T follicular helper cell (primary cell): ENCODE data around the gene NELL1.
"Not testable (repeated sequence)": the region's sequence is repeated elsewhere in the genome, so short reads cannot be mapped to it uniquely, and the experiment has no call there.

Experiments used
- DNase-seq: peaks from one replicate; pipeline ENCODE4 v3.0.0-alpha.2; 2020; ENCODE audit warnings: low read depth

Gene NELL1

DNA sequence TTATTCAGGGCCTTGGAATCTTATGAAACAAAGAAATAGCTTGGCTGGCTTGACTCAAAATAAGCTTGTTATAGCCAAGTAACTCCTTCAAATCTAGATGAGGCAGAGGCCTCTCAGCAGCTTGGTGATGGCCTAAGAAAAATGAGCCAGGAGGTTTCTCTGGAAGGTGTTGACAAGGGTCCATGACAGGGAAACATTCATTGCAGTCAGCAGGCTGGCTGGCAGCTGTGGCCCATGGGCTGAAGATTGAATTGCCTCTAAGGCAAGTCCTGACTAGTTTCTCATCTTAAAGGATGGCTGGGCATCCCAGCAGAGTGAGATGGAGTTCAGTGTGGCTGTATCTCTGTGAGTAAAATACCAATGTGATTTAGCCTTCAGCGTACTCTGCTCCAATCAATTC lies 441.0 kb downstream of the NELL1 start:
- DNase-seq = no peak

DNA sequence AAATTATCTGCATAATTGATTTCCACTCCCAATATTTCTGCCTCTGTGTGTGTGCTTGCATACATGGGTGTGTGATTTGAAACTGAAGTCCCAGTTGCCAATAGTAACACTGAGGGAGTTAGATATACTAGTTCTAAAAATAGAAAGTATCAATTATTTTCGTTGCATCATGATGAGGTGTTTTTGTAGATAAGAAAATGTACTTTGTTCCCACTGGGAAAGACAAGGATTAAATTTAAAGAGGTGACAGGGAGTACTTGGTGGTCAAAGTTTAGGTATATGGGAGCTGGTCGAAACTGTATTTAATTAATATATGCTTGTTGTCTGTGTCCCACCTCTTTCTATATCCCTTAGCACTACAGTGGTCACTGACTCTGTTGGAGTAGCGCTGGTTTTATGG lies 444.5 kb downstream of the NELL1 start:
- no peak for DNase-seq

DNA sequence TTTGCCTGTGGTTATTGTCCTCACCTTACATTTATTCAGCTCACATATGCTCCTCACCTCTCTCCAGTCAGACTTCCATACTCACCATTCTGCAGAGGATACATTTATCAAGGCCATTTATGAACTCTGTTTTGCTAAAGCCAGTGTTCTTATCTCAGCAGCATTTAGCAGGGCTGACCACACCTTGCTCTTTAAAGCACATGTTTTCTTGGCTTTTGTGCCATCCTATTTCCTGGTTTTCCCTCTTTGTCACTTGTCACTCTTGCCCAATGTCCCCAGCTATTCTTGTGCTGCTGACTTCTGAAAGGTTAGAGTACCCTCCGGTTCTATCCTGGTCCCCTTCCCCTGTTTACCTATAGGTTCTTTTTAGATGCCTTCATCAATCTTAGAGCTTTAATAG lies 446.6 kb downstream of the NELL1 start:
- no peak for DNase-seq

DNA sequence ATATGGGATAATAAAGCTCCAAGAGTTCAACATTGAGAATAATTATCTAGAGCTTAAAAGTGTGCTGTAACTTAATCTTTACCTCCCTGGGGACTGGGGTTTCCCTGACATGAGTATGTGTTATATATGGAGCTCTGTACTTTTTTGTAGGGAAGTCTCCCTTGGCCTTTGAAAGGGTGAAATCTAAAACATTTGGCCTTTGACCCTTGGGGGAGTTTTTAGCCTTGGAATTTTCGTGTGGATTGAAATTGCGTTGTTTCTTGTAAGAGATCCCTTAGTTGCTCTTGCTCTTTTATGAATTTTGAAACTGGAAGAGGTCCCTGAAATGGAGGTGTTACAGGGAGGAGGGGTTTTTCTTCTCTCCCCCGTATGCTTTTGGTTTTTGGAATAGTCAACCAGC lies 450.0 kb downstream of the NELL1 start:
- DNase-seq = no peak

DNA sequence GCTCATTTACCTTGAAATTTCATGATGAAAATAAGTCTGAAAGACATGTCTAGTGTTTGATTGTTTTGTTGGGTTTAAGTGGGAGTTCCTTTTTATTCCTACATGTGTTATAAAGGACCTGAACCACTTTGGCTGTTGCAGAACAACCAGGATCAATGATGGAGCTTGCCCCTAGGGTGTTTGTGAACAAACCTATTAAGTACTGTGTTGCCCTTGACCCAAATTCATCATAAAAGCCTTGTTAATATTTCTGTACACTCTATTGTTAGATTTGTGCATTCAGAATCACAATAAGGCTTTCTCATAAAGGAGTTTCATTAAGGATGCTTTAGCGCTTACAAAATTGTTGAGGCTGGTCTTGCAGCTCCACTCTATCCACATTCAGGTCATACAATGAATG lies 452.6 kb downstream of the NELL1 start:
- no peak for DNase-seq

DNA sequence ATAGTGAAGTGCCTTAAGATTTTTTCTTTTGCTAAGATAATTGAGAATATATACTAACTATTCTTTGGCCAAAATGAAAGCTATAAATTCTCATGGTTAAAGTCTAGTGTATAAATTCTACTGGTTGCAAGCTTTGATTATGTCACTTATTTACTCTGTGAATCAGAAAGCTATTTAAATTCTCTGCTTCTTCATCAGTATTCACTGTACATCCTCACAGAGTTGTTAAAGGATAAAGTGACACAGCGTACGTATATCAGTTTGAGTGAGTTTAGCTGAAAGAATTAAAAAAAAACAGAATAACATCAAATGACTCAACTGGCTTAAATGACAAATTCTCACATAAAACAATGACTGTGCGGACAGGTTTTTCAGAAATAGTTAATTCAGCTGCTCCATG lies 453.1 kb downstream of the NELL1 start:
- DNase-seq = no peak

DNA sequence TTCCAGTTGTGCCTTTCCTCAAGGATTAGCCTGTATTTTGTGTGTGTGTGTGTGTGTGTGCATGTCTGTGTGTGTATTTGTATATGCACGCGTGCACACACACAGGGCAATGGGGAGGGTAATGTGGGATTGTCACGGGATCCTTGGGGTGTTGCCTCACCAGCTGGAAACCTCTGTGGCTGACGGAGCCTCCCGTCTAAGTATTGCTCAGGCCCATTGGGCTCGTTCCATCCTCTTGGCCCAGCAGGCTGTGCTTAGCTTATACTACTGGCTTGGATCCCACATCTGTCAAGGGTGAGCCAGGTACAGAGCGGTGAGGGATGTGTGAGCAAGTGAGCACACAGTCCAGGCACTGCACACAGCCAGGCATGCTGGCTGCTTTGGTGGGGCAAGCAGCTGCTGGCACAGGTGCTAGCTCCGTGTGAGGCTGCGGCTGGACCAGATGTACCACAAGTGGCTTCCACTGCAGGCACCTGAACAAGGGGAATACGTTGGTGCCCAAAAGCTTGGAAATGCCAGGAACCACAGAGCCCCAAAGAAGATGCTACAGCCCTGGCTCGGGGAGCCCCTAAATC lies 462.8 kb downstream of the NELL1 start:
- DNase-seq = no peak

DNA sequence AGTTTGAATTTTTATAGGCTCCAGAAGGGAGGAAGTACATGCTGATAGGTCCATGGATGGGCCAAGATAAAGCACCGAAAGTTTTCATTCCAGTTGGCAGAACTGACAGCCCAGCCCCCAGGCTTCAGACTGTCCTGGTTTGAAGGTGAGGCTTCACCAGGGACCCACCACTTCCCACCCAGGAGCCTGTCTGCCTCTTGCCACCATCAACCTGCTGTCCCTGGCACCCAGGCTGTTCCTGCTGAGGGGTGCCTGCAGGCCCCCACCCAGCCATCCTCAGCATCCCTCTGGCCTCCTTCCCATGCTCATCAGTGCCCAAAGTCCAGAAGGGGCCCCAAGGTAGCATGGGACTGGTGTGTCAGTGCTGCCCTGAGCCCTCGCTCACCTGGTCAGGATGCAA lies 463.9 kb downstream of the NELL1 start:
- DNase-seq = no peak

DNA sequence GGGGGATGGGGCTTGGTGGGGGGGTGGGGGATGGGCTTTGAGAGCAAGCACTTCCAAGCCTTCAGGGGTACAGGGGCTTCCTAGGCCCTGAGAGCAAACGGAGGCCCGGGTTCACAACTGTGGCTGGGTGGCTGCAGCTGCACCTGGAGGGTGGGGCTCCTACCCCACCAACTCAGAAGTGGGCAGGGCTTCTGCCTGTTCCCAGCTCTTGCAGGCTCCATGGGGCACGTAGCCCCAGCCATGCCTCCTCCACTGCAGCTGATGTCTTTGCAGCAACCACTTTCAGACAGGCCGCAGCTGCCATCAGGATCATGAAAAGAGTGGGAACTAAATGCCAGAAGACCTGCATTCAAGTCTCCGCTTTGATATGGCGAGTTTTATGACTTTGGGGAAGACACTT lies 464.3 kb downstream of the NELL1 start:
- DNase-seq = no peak

DNA sequence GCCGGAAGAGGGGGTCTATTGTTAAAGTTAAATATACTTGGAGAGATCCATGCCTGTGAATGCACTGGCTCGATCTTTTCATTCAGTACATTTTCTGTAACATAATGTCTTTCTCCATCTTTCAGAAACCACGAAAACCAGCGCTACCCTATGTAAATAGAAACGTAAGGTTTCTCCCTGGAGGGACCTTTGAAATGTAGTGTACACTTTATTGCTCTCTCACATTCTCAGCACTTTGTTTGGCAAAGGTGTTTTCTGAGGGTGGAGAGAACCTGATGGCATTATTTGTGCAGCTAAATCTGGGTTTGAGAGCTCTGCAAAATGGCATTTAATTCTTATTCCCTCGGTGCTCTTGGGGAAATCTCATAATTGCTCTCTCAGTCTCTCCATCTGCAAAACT lies 468.4 kb downstream of the NELL1 start:
- DNase-seq = no peak

DNA sequence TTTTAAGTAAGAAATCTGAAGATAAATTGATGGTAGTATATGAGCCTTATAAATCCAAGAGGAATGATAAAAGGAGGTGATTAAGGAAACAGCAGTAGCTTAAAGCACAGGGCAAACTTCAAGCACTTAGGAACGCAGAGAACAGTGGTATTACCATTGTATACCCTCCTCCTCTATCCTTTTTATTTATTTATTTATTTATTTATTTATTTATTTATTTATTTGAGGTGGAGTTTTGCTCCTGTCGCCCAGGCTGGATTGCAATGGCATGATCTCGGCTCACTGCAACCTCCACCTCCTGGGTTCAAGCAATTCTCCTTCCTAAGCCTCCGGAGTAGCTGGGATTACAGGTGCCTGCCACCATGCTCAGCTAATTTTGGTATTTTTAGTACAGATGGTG lies 472.2 kb downstream of the NELL1 start:
- DNase-seq = not testable (repeated sequence)

DNA sequence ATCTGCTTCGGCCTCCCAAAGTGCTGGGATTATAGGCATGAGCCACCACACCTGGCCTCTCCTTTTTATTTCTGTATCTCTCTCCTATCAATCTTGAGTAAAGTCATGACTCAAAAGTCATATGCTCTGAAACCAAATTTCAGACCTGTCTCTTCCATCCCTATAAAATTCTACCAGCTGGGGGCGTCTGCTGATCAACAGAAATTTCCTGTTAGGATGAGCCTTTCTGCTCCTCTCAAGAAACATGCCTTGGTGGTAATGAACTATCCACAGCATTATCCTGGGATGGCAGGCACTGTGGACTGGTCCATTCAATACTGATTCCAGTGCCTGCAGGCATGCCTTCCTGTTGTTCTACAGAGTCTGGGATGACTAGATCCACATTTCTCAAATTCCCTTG lies 472.6 kb downstream of the NELL1 start:
- DNase-seq = no peak

DNA sequence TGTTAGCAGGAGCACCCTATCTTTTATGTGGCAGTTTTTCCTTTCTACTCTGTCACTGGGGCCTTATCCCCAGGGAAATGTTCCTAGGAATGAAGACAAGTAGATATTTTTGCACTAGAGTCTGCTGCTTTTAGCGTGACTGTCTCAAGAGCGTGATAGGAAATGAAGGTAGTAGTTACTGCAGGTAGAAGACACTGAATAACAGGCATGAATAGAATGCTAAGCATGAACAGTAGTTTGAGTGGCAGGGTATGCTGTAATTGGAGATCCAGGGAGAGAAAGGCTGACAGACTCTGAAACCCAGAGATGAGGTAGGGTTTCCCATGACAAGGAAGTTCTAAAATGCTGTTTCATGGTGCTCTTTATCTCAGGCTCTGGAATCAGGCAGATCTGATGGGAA lies 475.1 kb downstream of the NELL1 start:
- no peak for DNase-seq

DNA sequence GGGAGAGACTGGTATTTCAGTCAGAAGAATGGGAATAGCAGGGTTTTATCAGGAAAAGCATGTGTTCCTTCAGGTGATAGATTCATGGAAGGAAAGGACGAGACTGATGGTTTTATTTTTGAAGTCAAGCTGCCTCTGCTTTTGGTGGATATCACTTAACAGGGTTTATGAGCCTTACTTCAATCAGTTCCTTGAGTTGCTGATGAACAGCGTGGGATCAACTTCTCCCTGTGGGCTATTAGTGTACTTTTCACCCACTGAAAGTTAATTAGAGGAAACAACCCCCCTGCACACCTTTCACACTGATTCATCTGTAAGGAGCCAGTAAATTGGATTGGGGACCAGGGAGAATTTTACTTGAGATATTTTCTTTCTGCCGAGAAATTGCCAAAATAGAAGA lies 479.0 kb downstream of the NELL1 start:
- no peak for DNase-seq

DNA sequence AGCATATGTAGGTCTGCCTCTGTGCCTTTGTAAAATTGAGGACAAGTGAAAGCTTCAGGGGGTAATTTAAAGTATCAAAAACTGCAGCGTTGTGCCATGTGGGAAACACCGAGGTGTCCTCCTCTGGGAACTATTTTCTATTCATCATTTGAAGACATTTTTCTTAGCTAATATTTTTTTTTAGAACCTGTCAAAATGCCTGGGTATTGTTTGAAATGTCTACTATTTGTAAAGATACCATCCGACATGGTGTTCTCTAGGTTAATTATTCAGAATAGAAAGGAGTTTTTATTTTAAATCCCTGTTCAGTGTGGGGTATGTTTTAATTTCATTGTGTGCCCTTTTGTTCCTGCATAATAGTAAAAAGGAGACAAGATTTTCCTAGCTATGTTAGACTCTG lies 490.8 kb downstream of the NELL1 start:
- DNase-seq = no peak

DNA sequence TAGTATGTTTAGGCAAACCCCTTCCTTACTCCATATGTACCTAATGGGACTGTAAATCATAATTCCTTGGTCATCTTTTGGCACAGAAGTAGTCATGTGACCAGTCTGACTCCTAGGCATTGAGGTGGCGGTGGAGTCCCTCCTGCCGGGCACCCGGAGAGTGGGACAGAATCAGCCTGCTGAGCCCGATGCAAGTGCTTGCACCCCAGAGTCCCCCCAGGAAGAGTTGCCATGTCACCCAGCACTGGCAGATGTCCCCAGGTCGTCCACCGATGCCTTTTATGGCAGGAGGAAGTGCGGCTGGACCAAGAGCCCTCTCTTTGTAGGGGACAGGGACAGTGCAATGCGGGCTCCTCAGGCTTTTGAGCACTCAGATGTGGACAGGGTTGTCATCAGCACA lies 500.3 kb downstream of the NELL1 start:
- no peak for DNase-seq

DNA sequence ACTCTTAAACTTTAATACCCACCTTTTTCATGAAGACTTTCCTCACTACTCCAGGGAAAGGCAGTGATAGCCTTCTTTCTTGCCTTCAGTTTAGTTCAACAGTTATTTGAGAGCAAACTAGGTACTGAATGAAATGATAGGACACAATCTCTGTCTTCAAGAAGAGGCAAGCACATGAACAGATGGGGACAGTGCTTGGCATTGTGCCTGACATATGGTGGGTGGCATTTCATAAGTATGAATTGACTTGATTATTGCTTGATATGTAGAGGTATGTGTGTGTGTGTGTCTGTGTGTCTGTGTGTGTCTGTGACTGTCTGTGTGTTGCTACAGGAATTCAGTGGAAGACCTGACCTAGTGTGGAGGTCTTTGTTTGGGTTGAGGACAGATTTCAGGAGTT lies 504.1 kb downstream of the NELL1 start:
- no peak for DNase-seq

DNA sequence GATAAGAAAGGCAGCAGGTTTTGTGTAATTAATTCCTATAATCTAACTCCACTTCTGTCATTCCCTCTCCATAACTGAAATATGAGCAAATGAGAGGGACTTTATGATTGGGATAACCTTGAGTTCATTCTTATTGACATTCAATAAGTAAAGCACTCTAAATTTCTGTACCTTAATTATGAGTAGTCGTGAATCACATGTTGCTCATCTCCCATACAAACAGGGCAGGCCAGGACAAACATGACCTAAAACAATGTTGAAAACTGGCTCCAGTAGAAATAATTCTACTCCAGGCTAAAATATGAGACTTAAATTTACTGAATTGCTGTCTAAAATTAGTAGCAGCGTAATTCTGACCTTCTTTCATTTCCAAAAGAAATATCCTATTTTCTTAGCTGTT lies 505.4 kb downstream of the NELL1 start:
- DNase-seq = no peak

DNA sequence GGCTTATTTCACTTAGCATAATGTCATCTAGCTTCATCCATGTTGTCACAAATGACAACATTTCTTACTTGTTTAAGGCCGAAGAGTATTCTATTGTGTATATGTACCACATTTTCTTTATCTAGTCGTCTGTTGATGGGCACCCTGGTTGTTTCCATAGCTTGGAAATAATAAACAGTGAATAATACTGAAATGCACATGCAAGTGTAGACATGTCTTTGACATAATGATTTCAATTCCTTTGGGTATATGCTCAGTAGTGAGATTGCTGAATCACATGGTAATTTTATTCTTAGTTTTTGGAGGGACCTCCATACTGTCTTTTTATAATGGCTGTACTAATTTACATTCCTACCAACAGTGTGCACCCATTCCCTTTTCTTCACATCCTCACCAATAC lies 508.0 kb downstream of the NELL1 start:
- DNase-seq = no peak

DNA sequence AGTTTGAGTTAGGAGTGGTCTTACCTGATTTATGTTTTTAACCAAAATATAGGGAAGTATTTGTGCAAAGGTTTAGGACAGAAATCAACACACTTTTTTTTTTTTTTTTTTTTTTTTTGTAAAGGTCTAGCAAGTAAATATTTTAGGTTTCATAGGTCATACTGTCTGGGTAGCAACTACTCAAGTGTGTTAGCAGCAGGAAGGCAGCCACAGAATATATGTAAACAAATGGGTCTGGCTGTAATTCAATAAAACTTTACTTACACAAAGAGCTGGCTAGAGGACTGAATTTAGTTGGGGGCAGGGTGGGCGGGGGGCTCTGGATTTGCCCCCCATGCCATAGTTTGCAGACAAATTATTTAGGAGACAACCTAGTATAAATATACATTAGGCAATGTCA lies 510.4 kb downstream of the NELL1 start:
- DNase-seq = no peak

DNA sequence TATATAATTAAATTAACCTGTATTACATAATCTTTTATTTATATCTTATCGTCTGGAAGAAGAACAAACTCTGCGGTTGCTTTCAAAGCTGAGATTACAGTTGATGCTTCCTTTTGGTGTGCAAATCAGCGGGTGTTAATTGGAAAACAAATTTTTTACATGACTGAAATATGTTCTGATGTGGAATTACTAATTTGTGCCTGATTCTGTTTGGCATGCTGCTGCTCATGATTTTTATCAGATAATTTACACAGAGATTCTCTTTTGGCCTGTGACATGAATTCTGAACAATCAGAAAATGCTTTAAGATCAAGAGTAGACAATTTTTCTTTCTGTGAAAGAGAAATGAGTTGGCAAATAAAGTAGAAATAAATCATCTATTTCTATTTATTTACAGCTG lies 510.8 kb downstream of the NELL1 start:
- no peak for DNase-seq

DNA sequence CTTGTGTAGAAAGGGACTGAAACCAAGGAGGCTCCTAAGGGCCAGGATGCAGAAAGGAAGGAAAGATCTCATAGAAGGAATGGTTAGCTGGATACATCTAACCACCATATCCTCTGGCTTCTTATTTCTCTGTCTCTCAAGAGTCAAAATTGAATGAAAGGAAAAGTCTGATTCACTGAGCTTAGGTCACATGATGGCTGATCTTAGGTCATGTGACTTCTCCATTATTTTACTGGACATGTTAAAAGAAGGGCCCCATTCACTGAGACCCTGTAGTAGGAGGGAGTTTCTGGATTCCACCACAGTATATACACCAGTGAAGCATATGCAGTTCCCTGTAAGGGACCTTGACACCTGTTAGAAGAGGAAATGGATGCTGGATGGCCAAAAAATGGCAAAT lies 516.6 kb downstream of the NELL1 start:
- DNase-seq = no peak

DNA sequence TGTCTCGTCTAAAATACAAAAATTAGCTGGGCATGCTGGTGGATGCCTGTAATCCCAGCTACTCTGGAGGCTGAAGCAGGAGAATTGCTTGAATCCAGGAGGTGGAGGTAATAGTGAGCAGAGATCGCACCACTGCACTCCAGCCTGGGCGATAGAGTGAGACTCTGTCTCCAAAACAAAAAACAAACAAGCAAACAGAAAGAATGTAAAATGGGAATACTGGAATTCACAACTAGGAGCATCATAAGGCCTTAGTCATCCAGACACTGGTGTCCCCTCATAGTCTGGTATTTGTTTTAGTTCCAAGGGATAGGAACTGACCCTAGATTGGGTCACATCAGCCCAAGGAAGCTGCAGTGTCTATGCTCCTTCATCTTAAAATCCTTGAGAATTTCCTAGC lies 520.8 kb downstream of the NELL1 start:
- no peak for DNase-seq

DNA sequence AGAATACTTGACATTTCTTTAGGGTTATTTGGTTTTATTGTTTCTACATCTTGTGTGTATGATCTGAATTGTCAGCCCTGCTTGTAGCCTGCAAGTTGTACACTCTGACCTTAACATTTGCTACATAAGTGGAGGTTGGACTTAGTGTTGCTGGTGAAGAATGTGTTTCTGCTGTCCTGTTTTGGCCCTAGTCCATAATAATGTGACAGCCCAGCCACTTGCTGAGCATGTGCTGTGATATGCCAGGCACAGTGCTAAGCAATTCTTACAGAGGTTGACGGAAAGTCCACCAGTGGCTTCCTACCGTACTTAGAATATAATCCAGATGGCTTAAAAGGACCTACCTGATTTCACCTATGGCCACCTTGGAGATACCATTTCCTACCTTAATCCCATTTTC lies 526.6 kb downstream of the NELL1 start:
- no peak for DNase-seq

DNA sequence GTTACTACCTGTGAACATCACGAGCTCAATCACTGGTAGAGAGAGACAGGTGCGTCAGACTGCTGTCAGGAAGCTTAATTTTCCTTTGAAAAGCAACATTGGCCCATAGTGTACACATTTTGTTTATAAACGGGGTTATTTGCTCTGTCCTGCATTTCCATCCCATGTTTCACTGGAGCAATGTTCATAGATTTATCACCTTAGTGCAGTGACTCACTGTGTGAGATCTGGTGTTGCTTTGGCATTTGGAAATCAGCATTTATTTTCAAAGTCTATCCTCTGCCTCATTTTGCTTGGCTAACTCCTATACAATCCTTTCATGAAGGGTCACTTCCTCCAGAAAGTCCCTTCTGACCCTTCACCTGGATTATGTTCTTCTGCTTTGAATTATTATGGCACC lies 529.1 kb downstream of the NELL1 start:
- DNase-seq = no peak
